ENCODE results near the gene PKHD1. TPM values are rescaled to one million over a fixed set of nuclear protein-coding genes. Genes with fewer than 3 reads are reported as not detected.

Gene PKHD1
- total RNA-seq, 1 experiment from 2014 or later: 0.09 TPM

DNA sequence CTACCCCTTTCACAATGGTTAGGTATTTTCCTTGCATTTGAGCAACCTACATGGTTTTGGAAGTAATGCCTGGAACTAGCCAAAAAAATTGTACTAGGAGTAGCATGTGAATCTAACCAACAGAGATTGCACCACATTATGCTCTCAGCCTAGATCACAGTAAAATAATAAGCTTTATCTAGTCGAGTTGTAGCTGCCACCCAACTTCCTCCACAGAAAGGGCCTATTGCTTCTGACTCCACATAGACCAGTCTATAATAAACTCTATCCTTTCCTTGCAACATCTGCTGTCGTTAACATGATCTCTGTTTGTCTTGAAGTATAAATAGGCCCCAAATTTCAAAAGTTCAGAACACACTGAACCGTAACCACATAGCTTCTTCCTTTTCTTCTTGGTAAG lies 375.5 kb downstream of the PKHD1 start:
- Histone ChIP-seq H2BK5ac (ENCODE audit: insufficient read length, low read length) (no peak overlapping the region), H3K9me3 (ENCODE audit: control insufficient read depth, low read depth, low read length) (no peaks in the 10 kb centered on the region), H3K27ac (ENCODE audit: insufficient read length, low read depth, low read length) (no peak overlapping the region), H3K9ac (ENCODE audit: extremely low read depth, insufficient read length, low read length) (no peak overlapping the region), H3K56ac (ENCODE audit: insufficient read length, low read depth, low read length) (no peak overlapping the region), H4K91ac (ENCODE audit: insufficient read length, low read depth, low read length) (no peak overlapping the region), H3K4me2 (ENCODE audit: insufficient read depth, insufficient read length, low read length) (no peak overlapping the region), H3K79me1 (ENCODE audit: insufficient read depth, low read depth, low read length, poor library complexity, severe bottlenecking) (no peaks in the 10 kb centered on the region), H3K18ac (ENCODE audit: insufficient read length, low read depth, low read length) (no peak overlapping the region), H3K23me2 (ENCODE audit: insufficient read length, low read depth, low read length, poor library complexity, severe bottlenecking) (no peaks in the 10 kb centered on the region), H3K27me3 (ENCODE audit: insufficient read depth, low read length) (no peaks in the 10 kb centered on the region), H3K4me1 (ENCODE audit: insufficient read depth, low read length) (no peaks in the 10 kb centered on the region), H4K8ac (replicated peaks; ENCODE audit: insufficient read length, low read depth, low read length) (no peak overlapping the region), H2BK12ac (ENCODE audit: insufficient read length, low read depth, low read length) (no peak overlapping the region), H2AK5ac (ENCODE audit: insufficient read length, low read length) (no peak overlapping the region), H2BK15ac (ENCODE audit: low read depth, low read length) (no peak overlapping the region), H4K20me1 (ENCODE audit: control insufficient read depth, insufficient read depth, insufficient read length) (no peaks in the 10 kb centered on the region), H2BK20ac (ENCODE audit: low read depth, low read length, poor library complexity, severe bottlenecking) (no peak overlapping the region), H2BK120ac (ENCODE audit: low read depth, low read length, poor library complexity, severe bottlenecking) (no peak overlapping the region), H2AFZ (ENCODE audit: low read length) (no peak overlapping the region), H3K23ac (ENCODE audit: insufficient read length, low read depth, low read length) (no peak overlapping the region), H4K5ac (ENCODE audit: insufficient read length, low read depth, low read length) (no peak overlapping the region), H3K14ac (ENCODE audit: insufficient read depth, low read length) (no peak overlapping the region), H3T11ph (ENCODE audit: low read length) (no peak overlapping the region), H3K4ac (ENCODE audit: low read depth, low read length) (no peak overlapping the region), H3K79me2 (ENCODE audit: insufficient read depth, low read length) (no peaks in the 10 kb centered on the region)
- WGBS (ENCODE audit: extremely low coverage, insufficient read length, low lambda C conversion rate): no CpG with 5 or more reads among the region's 3 CpGs
- H3K27ac Mint-ChIP-seq: no peak overlapping the region
- no peak for TF ChIP-seq CTCF (conservative IDR thresholded peaks at IDR 0.05)
- H3K9me3 Mint-ChIP-seq: no peaks in the 10 kb centered on the region
- H3K27me3 Mint-ChIP-seq (ENCODE audit: low read depth): peaks cover 3% of the 10 kb centered on the region; the same call in 1 of the 2 replicates
- H3K4me3 Mint-ChIP-seq: no peak overlapping the region
- no peaks in the 10 kb centered on the region for H3K4me1 Mint-ChIP-seq
- H3K36me3 Mint-ChIP-seq (ENCODE audit: insufficient read depth in 1 of 3, low read depth in 3 of 3): no peaks in the 10 kb centered on the region
- DNase-seq: no peak
